Transverse colon (tissue), 4 donors: ENCODE measurements around the gene SEMA6B. TPM values are rescaled to one million over a fixed set of nuclear protein-coding genes. Genes with fewer than 3 reads are reported as not detected.

Source experiments
- DNase-seq: peaks from one replicate; pipeline ENCODE4 v3.0.0-alpha.2; 2019
- H3K27ac ChIP-seq, 4 donors: fragments of 200-600 bp; sonication (generic); 2 replicates each; pipeline ENCODE4 v1.5.1; 2016 to 2018; ENCODE audit warnings: inconsistent platforms in 4 of 4
- H3K27me3 ChIP-seq: fragments of 200-600 bp; sonication (generic); 2 replicates; pipeline ENCODE4 v1.5.1; 2017; ENCODE audit warnings: inconsistent platforms
- H3K36me3 ChIP-seq, 4 donors: fragments of 200-600 bp; sonication (generic); 2 replicates each; pipeline ENCODE4 v1.5.1; 2017 to 2019; ENCODE audit warnings: inconsistent platforms in 4 of 4
- H3K4me1 ChIP-seq, 4 donors: fragments of 200-600 bp; sonication (generic); 2 replicates each; pipeline ENCODE4 v1.5.1; 2017 to 2020; ENCODE audit warnings: inconsistent platforms in 4 of 4
- H3K4me3 ChIP-seq, 4 donors: fragments of 200-600 bp; sonication (generic); 1 replicate in 1 of 4; 2 replicates in 3 of 4; pipeline versions ENCODE4 v1.5.1 to v1.6.1; 2017 to 2019; ENCODE audit warnings: inconsistent platforms in 4 of 4
- H3K9me3 ChIP-seq, 2 donors: fragments of 200-600 bp; sonication (generic); 2 replicates each; pipeline ENCODE4 v1.5.1; 2017 to 2019; ENCODE audit warnings: inconsistent platforms in 2 of 2
- EP300 ChIP-seq: sonication (generic); formaldehyde crosslinking; IDR thresholded peaks from one replicate; pipeline ENCODE4 v1.6.1; 2017; ENCODE audit warnings: antibody characterized with exemption, low read depth
- POLR2A ChIP-seq: fragments of 450-650 bp; IDR thresholded peaks from one replicate; pipeline ENCODE4 v1.6.1; 2016; ENCODE audit warnings: antibody characterized with exemption, mild to moderate bottlenecking, moderate library complexity
- POLR2AphosphoS5 ChIP-seq, 3 donors: sonication (generic); formaldehyde crosslinking; IDR thresholded peaks; one replicate each; pipeline ENCODE4 v1.6.1; 2016; ENCODE audit warnings: antibody characterized with exemption in 3 of 3
- WGBS, 2 donors: methylation state at CpG; one replicate each; pipeline ENCODE4 v1.1.5; 2018; ENCODE audit warnings: low coverage in 1 of 2; 5-methylcytosine and 5-hydroxymethylcytosine counted together
- in situ Hi-C, 4 donors: fragments of 200-750 bp; cut with MboI; loops; one replicate each; pipeline versions ENCODE4 v1.15.0 to v1.15.1; 2017; ENCODE audit warnings: low sequenced_read_pairs in 3 of 4, low pct_ligation_motif_present in 1 of 4, low pct_unique_long_range_greater_than_20kb in 1 of 4
- intact Hi-C: fragments of 100-400 bp; cut with DNase I; formaldehyde crosslinking; loops from one replicate; pipeline ENCODE4 v1.15.1; 2023; ENCODE audit warnings: low total_unique reads
- total RNA-seq, 4 donors: library from RNA; depleted of rRNA; stranded (reverse); fragments of >200 nt; gene quantifications; one replicate each; pipeline ENCODE4 v1.1.0, GENCODE V29; 2016
- TF ChIP-seq, protein P1 (sequence below), 5 experiments: fragments of 200-600 bp in 3 of 5; fragments of 450-650 bp in 2 of 5; sonication (generic) in 3 of 5; IDR thresholded peaks; 1 replicate in 2 of 5; 2 replicates in 3 of 5; pipeline ENCODE4 v1.5.1; 2016 to 2017; ENCODE audit warnings: antibody characterized with exemption in 5 of 5, inconsistent platforms in 3 of 5, mild to moderate bottlenecking in 2 of 5, moderate library complexity in 1 of 5

SEMA6B gene
- total RNA-seq, 4 donors from 2014 or later: 1.00 to 4.1 (median 1.7) TPM

DNA sequence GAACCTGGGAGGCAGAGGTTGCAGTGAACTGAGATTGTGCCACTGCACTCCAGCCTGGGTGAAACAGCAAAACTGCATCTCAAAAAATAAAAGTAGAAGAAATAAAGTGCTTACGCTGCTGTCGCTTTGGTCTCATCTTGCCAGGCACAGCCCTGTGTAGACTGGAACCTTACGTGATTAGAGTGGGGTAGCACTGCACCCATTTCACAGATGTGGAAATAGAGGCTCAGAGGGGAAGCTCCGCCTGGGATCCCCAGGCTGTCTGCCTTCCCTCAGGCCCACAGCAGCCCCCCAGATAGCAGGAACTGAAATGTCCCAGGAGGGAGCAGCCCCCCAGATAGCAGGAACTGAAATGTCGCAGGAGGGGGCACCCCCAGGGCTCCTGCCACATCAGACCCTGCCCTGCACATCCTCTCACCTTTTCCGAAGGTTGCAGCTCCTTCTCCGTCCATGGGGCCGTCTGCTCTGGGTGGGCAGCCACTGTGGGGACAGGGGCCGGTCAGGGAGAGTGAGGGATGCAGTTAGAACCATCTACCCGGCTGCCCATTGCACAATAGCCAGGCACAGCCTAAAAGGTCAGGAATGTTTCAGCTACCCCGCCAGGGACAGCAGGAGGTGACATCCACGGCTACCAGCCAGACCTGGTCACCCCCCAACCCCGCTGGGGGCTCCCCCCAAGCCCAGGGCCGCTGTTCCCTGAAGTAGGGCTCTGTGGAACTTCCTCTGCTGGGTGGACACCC lies 43.1 kb downstream of the SEMA6B start:
- no peak for DNase-seq
- H3K27me3 ChIP-seq: peaks cover 5% of the 10 kb centered on the region
- in situ Hi-C loops (no loop called here), intact Hi-C loops (no loop called here)
- peaks cover 0 to 7% (median 3%) of the 10 kb centered on the region in 4 donors for H3K4me1 ChIP-seq
- no peaks in the 10 kb centered on the region for H3K36me3 ChIP-seq
- 51% methylated on average over 13 of the region's 14 CpGs; no CpG with 5 or more reads in 1 of the 2 donors for WGBS, 2 donors
- TF ChIP-seq POLR2A (no peak), EP300 (no peak), POLR2AphosphoS5 (IDR thresholded peaks at IDR 0.05) (no peak)
- TF ChIP-seq, protein P1, sequence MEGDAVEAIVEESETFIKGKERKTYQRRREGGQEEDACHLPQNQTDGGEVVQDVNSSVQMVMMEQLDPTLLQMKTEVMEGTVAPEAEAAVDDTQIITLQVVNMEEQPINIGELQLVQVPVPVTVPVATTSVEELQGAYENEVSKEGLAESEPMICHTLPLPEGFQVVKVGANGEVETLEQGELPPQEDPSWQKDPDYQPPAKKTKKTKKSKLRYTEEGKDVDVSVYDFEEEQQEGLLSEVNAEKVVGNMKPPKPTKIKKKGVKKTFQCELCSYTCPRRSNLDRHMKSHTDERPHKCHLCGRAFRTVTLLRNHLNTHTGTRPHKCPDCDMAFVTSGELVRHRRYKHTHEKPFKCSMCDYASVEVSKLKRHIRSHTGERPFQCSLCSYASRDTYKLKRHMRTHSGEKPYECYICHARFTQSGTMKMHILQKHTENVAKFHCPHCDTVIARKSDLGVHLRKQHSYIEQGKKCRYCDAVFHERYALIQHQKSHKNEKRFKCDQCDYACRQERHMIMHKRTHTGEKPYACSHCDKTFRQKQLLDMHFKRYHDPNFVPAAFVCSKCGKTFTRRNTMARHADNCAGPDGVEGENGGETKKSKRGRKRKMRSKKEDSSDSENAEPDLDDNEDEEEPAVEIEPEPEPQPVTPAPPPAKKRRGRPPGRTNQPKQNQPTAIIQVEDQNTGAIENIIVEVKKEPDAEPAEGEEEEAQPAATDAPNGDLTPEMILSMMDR (IDR thresholded peaks at IDR 0.05): no peak
- H3K4me3 ChIP-seq: peak overlapping the region in 3 of 4 donors; percentile 14 to 36 (median 33)
- H3K27ac ChIP-seq: peak overlapping the region; percentile 66 to 94 (median 83)
- no peaks in the 10 kb centered on the region for H3K9me3 ChIP-seq

DNA sequence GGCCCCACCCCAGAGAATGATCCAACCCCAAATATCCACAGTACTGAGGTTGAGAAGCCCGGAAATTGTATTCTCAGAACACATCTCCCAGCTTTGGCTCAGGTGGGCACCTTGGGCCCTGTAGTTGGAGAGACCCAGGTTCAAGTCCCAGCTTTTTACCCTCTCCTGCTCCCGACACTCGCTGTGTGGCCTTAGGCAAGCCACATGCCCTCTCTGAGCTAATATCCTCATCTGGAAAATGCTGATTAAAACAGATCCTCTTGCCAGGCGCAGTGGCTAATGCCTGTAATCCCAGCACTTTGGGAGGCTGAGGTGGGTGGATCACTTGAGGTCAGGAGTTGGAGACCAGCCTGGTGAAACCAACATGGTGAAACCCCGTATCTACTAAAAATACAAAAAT lies 43.8 kb downstream of the SEMA6B start:
- Histone ChIP-seq H3K4me1 (peaks cover 0 to 7% (median 3%) of the 10 kb centered on the region in 4 donors), H3K27me3 (peaks cover 5% of the 10 kb centered on the region), H3K9me3 (no peaks in the 10 kb centered on the region), H3K36me3 (no peaks in the 10 kb centered on the region), H3K27ac (peak overlapping the region in 1 of 4 donors; percentile 94), H3K4me3 (no peak overlapping the region)
- TF ChIP-seq POLR2A (no peak), POLR2AphosphoS5 (IDR thresholded peaks at IDR 0.05) (no peak), EP300 (no peak)
- TF ChIP-seq, protein P1 (IDR thresholded peaks at IDR 0.05): no peak
- intact Hi-C loops (no loop called here), in situ Hi-C loops (no loop called here)
- WGBS, 2 donors: 83 to 100% methylated on average over 1 to 5 of the region's 5 CpGs
- no peak for DNase-seq

DNA sequence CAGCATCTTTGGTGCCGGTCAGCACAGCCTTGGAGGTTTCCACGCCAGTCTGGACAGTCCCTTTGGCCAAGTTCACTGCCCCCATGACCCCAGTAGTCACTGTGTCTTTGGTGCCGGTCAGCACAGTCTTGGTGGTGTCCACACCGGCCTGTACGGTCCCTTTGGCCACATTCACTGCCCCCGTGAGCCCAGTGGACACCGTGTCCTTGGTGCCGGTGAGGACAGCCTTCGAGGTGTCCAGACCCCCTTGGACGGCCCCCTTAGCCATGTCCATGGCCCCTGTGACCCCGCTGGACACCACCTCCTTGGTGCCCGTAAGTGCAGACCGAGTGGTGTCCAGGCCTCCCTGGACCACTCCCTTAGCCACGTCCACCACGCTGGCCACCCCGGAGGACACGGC lies 46.2 kb downstream of the SEMA6B start:
- Histone ChIP-seq H3K4me1 (no peaks in the 10 kb centered on the region), H3K9me3 (no peaks in the 10 kb centered on the region), H3K27ac (no peak overlapping the region), H3K27me3 (peaks cover 5% of the 10 kb centered on the region), H3K36me3 (no peaks in the 10 kb centered on the region), H3K4me3 (no peak overlapping the region)
- 97% methylated on average over 14 of the region's 17 CpGs; no CpG with 5 or more reads in 1 of the 2 donors for WGBS, 2 donors
- in situ Hi-C loops (no loop called here), intact Hi-C loops (no loop called here)
- TF ChIP-seq EP300: no peak
- TF ChIP-seq POLR2A: no peak
- TF ChIP-seq, protein P1 (IDR thresholded peaks at IDR 0.05): no peak
- TF ChIP-seq POLR2AphosphoS5 (IDR thresholded peaks at IDR 0.05): no peak
- DNase-seq: no peak

DNA sequence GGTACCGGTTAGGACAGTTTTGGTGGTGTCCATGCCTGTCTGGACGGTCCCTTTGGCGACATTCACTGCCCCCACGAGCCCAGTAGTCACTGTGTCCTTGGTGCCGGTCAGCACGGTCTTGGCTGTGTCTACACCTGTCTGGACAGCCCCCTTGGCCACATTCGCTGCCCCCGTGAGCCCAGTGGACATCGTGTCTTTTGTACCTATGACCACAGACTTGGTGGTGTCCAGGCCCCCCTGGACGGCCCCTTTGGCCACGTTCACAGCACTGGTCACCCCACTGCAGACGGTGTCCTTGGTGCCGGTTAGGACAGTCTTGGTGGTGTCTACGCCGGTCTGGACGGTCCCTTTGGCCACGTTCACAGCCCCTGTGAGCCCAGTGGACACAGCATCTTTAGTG lies 47.4 kb downstream of the SEMA6B start:
- DNase-seq: no peak
- Histone ChIP-seq H3K27ac (no peak overlapping the region), H3K36me3 (no peaks in the 10 kb centered on the region), H3K4me3 (no peak overlapping the region), H3K4me1 (no peaks in the 10 kb centered on the region), H3K27me3 (peaks cover 4% of the 10 kb centered on the region), H3K9me3 (no peaks in the 10 kb centered on the region)
- WGBS, 2 donors: 60 to 79% methylated on average over 3 to 17 of the region's 17 CpGs
- TF ChIP-seq, protein P1 (IDR thresholded peaks at IDR 0.05): no peak
- TF ChIP-seq POLR2AphosphoS5 (IDR thresholded peaks at IDR 0.05): no peak
- TF ChIP-seq POLR2A: no peak
- TF ChIP-seq EP300: no peak
- in situ Hi-C loops (no loop called here), intact Hi-C loops (no loop called here)
